DMS114 treated with DMSO at 0.1 percent for 48 hours (cell line): ENCODE results near the gene FAM114A1.

ENCODE experiments used
- DNase-seq: peaks from one replicate; lab custom pipeline; 2025; ENCODE audit not compliant: unreplicated experiment; lab: John Stamatoyannopoulos, UW

The FAM114A1 gene

GRCh38 chr4:38867478-38868058 is at the start of gene FAM114A1:
Gene FAM114A1, plus strand, starts transcription at chr4:38867806. Its CDS starts 10,273 bp downstream, at chr4:38878079.
- peak; percentile 10 for DNase-seq

DNA sequence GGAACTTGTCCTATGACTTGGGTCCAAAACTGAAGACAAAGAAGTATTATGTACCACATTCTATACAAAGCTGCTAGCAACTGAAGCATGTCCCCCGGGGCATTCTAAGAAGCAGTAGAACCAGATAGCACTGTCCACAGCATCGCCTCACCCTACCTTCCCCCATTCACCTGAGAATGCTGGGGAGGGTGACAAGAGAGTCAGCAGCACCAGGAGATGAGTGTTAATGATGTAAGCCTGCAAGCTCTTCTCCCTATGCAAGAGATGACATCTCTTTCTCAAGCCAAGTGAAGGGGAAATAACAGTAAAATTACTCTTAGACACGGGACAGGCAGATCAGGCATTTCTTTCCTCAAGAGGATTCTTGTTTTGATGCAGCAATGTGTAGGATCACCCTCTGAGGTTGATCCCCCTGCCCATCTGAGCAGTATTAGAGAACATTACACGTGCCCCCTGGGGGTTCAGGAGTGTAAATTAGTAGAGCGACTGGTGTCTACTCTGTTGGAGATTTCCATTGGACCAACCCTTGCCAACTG is 49.1 kb upstream of the FAM114A1 start:
- no peak for DNase-seq

- DNase-seq, result no peak
Measured at GRCh38 chr4:38819569-38819968, 48.0 kb upstream of the FAM114A1 start.

DNA sequence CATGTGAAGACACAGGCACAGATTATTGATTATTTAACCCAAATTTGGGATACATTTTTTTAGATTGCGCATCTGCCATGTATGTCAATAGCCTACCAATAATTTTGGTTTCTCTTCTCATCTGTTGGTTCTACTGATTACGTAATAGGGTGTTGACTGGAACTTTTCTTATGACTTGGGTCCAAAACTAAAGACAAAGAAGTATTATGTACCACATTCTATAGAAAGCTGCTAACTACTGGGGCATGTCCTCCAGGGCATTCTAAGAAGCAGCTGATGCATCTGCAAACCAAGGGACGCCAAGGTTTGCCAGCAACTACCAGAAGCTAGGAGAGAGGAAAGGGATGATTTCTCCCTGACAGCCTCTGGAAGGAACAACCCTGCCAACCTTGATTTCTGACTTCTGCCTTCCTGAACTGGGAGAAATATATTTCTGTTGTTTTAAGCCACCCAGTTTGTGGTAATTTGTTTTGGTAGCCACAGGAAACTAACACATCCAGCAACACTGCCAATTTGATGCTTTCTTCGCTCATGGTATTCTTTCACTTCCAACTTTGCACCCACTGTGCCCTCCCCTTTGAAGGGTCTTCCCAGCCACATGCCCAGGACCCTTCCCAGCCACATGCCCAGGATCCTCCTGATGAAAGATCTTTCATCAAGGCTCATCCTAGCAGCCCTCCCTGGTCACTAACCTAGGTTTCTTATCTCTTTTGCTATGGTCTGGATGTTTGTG is 47.1 kb upstream of the FAM114A1 start:
- no peak for DNase-seq

DNA sequence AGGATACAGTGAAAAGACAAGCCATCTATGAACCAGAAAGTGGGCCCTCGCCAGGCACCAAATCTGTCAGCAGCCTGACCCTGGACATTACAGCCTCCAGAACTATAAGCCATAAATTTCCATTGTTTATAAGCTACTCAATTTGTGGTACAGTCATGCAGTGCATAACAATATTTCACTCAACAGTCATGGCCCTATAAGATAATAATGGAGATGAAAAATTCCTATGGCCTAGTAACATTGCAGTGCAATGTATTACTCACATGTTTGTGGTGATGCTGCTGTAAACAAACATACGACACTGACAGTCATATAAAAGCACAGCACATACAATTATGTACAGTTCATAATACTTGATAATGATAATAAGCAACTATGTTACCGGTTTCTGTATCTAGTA is 45.9 kb upstream of the FAM114A1 start:
- DNase-seq, result no peak

- no peak for DNase-seq
Measured at GRCh38 chr4:38822748-38823303, 44.8 kb upstream of the FAM114A1 start.

- no peak for DNase-seq
Measured at GRCh38 chr4:38823766-38824165, 43.8 kb upstream of the FAM114A1 start.

- no peak for DNase-seq
Measured at GRCh38 chr4:38829237-38829636, 38.4 kb upstream of the FAM114A1 start.

DNA sequence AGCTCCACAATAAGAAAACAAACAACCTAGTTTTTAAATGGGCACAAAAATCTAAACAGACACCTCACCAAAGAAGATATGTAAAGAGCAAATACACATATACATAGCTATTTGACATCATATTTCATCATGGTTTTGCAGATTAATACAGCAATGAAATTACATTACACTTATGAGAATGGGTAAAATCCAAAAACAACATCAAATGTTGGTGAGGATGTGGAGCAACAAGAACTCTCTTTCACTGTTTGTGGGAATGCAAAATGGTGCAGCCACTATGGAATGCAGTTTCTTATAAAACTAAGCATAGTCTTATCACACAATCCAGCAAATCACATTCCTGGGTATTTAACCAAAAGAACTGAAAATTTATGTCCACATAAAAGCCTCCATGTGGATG is 36.0 kb upstream of the FAM114A1 start:
- no peak for DNase-seq

- no peak for DNase-seq
Measured at GRCh38 chr4:38832206-38832605, 35.4 kb upstream of the FAM114A1 start.

GRCh38 chr4:38832624-38833528 is 34.7 kb upstream of the FAM114A1 start:
- DNase-seq, result no peak

- no peak for DNase-seq
Measured at GRCh38 chr4:38834570-38834969, 33.0 kb upstream of the FAM114A1 start.

GRCh38 chr4:38837334-38837733 is 30.3 kb upstream of the FAM114A1 start:
- DNase-seq, result no peak

DNA sequence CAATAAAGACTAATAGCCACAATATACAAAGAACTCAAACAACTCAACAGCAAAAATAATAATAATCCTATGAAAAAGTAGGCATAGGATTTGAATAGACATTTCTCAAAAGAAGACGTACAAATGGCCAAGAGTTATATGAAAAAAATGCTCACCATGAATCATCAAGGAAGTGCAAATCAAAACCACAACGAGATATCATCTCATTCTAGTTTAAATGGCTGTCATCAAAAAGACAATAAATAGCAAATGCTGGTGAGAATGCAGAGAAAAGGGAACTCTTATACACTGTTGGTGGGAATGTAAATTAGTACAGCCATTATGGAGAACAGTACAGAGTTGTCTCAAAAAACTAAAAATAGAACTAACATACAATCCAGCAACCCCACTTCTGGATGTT is 29.8 kb upstream of the FAM114A1 start:
- no peak for DNase-seq

GRCh38 chr4:38842994-38843393 is 24.6 kb upstream of the FAM114A1 start:
- DNase-seq, result no peak

GRCh38 chr4:38846015-38846414 is 21.6 kb upstream of the FAM114A1 start:
- DNase-seq, result no peak

DNA sequence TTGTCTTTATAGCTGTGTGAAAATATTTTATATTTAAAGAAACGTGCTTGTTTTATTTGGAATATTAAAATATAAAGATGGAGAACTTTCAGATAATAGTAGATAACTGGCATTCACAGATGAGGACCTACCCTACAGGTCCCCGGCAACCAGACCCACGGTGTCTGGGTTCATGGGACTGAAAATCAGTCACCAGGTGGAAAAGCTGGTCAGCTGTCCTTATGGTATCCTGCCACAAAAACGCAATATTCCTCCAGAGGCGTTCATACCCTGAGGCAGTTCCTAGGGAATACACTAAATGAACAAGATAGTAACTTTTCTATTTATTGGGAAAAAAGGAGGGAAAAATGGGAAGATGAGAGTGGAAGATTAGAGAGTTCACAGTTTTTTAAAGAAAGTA is 12.1 kb upstream of the FAM114A1 start:
- no peak for DNase-seq

- no peak for DNase-seq
Measured at GRCh38 chr4:38856046-38856445, 11.6 kb upstream of the FAM114A1 start.

GRCh38 chr4:38856524-38857337 is 10.9 kb upstream of the FAM114A1 start, which contains the start of gene TLR6:
Gene TLR6, minus strand, starts transcription at chr4:38856817. Its CDS starts 27,344 bp downstream, at chr4:38829473.
- DNase-seq, result peak; percentile 29
